ENCODE data around the gene CD68.

DNA sequence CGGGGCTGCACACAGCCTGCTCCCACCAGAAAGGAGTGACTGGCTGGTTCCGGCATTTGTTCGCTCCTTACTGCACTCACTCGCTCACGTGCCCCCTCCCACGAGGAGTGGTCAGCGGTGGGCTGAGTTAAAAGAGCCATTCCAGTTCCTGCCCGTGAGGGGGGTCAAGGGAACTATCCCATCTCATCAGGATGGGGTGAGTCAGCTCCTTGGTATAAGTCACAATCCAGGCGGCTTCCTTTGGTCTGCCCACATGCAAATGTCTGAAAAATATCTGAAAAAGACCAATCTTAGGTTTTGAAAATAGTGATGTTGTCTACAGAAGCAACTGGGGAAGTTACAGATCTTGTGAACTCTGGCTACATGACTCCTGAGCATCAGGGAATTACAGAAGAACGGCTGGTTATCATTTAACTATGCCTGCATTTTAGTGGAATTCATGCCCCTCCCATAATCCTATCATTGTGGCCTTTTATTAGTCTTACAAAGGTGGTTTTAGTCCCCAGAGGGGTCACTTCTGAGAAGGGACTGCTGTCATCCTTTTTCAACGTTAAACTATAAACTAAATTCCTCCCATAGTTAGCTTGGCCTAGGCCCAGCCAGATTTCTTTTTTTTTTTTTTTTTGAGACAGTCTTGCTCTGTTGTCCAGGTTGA lies 40.4 kb upstream of the CD68 start:
- TF ChIP-seq CTCF (IDR thresholded peaks at IDR 0.05; ENCODE audit: low read depth, low read length) (no peak), EZH2phosphoT487 (IDR thresholded peaks at IDR 0.05; ENCODE audit: low read depth) (no peak)

Data from OCI-LY3 (cell line).